GM12864 (cell line): ENCODE results near the gene NTSR1.

ENCODE experiments used
- DNase-seq: peaks from one replicate; pipeline ENCODE4 v3.0.0-alpha.2; 2011; ENCODE audit warnings: low read depth
- H3K4me3 ChIP-seq: 2 replicates; pipeline ENCODE4 v1.5.1; 2011; ENCODE audit warnings: mild to moderate bottlenecking, low read depth, low read length, control low read depth
- TF ChIP-seq, protein P1 (sequence below): IDR thresholded peaks from 2 replicates; pipeline ENCODE4 v1.5.1; 2011; ENCODE audit warnings: low read depth, mild to moderate bottlenecking, moderate library complexity, low read length, control low read depth, inconsistent platforms; ENCODE audit errors: missing control alignments

Gene NTSR1

DNA sequence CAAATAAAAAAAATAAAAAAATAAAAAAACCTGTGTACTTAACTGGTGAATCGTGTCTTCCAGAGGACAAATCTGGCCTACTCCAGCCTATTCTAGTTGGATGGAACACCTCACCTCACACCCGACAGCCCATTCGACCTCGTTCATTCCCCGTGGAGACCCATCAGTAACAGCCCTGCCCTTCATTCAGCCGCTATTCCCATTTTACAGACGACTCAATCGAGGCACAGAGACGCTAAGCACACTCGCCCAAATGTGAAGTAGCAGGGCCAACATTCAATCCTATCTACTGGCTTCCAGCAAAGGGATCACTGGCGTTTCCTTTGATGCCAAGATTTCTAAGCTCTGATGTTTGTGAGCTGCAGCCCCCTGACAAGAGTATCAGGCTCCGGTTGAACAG lies 1.8 kb upstream of the NTSR1 start:
- H3K4me3 ChIP-seq: no peak overlapping the region
- TF ChIP-seq, protein P1, sequence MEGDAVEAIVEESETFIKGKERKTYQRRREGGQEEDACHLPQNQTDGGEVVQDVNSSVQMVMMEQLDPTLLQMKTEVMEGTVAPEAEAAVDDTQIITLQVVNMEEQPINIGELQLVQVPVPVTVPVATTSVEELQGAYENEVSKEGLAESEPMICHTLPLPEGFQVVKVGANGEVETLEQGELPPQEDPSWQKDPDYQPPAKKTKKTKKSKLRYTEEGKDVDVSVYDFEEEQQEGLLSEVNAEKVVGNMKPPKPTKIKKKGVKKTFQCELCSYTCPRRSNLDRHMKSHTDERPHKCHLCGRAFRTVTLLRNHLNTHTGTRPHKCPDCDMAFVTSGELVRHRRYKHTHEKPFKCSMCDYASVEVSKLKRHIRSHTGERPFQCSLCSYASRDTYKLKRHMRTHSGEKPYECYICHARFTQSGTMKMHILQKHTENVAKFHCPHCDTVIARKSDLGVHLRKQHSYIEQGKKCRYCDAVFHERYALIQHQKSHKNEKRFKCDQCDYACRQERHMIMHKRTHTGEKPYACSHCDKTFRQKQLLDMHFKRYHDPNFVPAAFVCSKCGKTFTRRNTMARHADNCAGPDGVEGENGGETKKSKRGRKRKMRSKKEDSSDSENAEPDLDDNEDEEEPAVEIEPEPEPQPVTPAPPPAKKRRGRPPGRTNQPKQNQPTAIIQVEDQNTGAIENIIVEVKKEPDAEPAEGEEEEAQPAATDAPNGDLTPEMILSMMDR: no peak
- DNase-seq: no peak

DNA sequence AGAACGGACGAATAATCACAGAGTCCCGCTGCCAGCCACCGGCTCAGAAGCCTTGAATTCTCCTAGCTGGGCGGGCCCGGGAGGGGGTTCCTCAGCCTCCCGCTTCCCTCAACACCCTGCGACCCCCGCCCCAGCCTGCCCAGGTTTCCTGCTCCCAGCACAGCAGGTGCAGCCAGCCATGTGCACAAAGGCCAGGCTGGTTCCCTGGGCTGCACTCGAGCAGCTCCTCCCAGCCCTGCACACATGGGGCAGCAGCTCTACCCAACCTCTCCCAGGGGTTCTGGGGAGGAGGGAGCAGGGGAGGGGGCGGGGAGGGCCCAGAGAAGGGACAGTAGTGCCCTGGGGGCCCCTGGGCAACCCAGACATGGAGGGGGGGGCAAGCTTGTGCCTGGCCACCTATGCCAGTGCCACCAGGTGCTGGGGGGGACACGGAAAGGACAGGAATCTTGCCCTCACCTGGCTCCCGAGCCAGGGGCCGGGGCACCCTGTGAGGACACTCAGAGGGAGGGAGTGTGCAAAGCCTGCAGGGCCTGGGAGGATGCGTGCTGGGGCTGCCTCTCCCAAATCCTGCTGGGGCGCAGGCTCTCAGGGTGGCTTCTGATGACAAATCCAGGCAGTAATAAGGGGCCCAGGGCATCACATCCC lies 1.2 kb upstream of the NTSR1 start:
- H3K4me3 ChIP-seq: no peak overlapping the region
- TF ChIP-seq, protein P1: no peak
- no peak for DNase-seq

DNA sequence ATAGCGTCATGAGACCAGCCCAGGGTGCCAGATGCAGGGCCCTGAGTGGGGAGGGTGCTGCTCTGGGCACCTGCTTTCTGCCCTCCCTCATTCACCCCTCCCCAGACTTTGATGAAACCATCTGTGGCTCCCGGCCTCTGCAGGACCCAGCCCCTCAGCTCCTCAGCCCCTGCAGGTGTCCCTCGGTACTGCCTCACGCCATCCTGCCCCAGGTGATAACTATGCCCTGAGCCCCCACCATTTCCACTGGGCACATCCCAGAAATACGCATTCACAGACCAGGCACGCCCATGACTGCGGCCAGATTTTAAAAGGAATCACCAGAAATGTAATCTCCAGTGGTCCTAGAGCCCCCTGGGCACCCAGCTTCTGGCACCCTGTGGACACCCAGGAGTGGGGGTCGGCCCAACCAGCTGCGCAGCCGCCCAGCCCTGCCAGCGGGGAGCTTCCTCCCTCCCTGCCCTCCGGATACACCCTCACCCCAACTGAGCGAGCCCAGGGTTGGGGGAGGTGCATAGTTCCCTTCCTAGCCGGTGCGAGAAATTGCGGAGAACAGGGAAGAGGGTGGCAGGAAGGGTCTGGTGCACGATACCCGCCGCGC lies 615 bp upstream of the NTSR1 start:
- DNase-seq: no peak
- no peak overlapping the region for H3K4me3 ChIP-seq
- TF ChIP-seq, protein P1: peak; percentile 48

DNA sequence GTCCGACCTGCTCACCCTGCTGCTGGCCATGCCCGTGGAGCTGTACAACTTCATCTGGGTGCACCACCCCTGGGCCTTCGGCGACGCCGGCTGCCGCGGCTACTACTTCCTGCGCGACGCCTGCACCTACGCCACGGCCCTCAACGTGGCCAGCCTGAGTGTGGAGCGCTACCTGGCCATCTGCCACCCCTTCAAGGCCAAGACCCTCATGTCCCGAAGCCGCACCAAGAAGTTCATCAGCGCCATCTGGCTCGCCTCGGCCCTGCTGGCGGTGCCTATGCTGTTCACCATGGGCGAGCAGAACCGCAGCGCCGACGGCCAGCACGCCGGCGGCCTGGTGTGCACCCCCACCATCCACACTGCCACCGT lies 885 bp downstream of the NTSR1 start:
- TF ChIP-seq, protein P1: no peak
- no peak for DNase-seq
- H3K4me3 ChIP-seq: no peak overlapping the region

DNA sequence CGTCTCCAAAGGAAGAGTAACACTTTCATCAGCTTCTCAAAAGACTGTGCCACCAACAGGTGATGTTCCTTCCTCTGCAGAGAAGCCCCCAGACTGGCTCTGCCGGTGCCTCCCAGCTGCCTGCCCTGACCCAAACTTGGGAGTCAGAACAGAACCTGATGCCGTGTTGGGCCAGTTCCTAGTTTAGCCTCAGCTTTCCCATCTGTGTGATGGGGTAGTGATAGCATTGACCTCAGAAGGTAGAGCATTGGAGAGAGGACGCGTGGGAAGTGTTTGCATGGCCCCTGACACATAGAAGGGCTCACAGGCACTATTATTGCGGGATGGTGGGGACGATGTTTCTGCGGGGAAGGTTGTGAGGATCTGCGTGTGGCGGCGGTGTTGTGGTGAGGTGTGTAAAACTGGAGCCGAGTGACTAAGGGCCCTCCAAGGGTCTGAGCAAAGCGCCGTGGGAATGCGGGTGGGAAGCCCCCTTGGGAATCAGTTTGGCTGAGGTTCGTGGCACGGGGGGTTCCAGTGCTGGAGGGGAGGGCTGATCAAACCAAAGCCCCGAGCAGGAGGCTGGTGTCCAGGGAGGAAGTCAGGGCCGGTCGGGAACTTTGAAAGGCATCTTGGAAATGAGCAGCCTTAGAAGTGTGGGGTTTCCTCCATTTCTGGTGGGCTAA lies 1.7 kb downstream of the NTSR1 start:
- DNase-seq: no peak
- no peak overlapping the region for H3K4me3 ChIP-seq
- TF ChIP-seq, protein P1: no peak

DNA sequence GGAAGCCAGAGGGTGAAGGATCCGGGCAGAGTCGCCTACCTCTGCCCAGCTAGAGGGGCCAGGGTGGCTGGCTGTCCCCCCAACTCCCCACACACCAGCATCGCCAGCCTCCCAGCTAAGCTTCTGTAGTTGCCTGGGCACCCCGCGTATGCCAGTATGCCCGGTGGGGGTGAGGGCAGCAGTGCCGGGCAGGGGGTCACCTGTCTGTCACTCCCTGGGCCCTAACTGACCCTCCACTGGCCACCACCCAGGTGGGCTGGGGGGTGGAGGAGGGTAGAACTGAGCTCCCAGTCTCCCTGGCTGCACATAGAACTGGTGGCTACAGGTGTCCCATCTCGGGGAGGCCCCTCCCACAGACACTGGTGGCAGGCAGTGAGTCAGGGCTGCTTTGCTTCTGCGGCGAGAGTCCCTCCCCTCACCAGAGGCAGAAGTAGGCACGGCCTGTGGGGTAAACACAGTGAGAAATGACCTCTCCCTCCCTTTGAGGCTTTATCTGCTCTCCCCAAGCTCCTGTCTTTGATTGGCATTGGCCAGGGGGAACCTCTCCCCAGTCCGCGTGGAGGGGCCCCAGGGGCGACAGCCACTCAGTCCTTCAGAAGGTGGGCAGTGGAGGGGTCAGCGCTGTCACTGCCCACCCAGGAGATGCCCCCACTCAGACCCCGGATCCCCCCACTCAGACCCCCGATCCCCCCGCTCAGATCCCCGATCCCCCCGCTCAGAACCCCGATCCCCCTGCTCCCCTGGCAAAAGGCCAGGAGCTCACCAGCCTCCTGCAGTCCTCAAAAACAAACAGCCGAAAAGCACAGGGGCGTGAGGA lies 2.5 kb downstream of the NTSR1 start:
- H3K4me3 ChIP-seq: no peak overlapping the region
- DNase-seq: no peak
- TF ChIP-seq, protein P1: no peak
